Kidney (tissue), 14 donors: ENCODE data around the gene DDX10. TPM values are rescaled to one million over a fixed set of nuclear protein-coding genes. Genes with fewer than 3 reads are reported as not detected.

Experiments used
- DNase-seq, 5 donors: peaks; one replicate each; pipeline ENCODE4 v3.0.0-alpha.2; 2013 to 2020
- FAIRE-seq: peaks from 2 replicates; lab custom pipeline; 2012; peaks lifted over from hg19 to GRCh38; lab: Jason Lieb, UNC
- H3K27ac ChIP-seq, 2 donors: one replicate each; pipeline ENCODE4 v1.7.0; 2013; ENCODE audit warnings: low read depth in 2 of 2, low read length in 2 of 2, inconsistent platforms in 1 of 2
- H3K27me3 ChIP-seq: one replicate; pipeline ENCODE4 v1.7.1; 2013; ENCODE audit warnings: low read length, inconsistent platforms; ENCODE audit not compliant: control insufficient read depth, insufficient read depth
- H3K36me3 ChIP-seq, 3 donors: one replicate each; pipeline versions ENCODE4 v1.7.0 to v1.7.1; 2013; ENCODE audit warnings: low read length in 3 of 3, control low read depth in 1 of 3, inconsistent platforms in 1 of 3; ENCODE audit not compliant: insufficient read depth in 3 of 3, control insufficient read depth in 2 of 3
- H3K4me1 ChIP-seq, 3 donors: one replicate each; pipeline versions ENCODE4 v1.7.0 to v1.7.1; 2013; ENCODE audit warnings: low read length in 3 of 3, inconsistent platforms in 1 of 3, low read depth in 1 of 3; ENCODE audit not compliant: control insufficient read depth in 2 of 3, insufficient read depth in 2 of 3
- H3K4me3 ChIP-seq, 3 donors: one replicate each; pipeline versions ENCODE4 v1.7.0 to v1.8.1; 2013; ENCODE audit warnings: low read length in 3 of 3, control low read depth in 1 of 3, inconsistent platforms in 1 of 3
- H3K9ac ChIP-seq, 3 donors: one replicate each; pipeline versions ENCODE4 v1.7.0 to v1.7.1; 2013; ENCODE audit warnings: low read length in 3 of 3, control low read depth in 1 of 3, inconsistent platforms in 1 of 3
- H3K9me3 ChIP-seq, 3 donors: one replicate each; pipeline versions ENCODE4 v1.7.0 to v1.7.1; 2013; ENCODE audit warnings: low read length in 3 of 3, control low read depth in 1 of 3, inconsistent platforms in 1 of 3; ENCODE audit not compliant: control insufficient read depth in 2 of 3, insufficient read depth in 1 of 3
- CTCF ChIP-seq: IDR thresholded peaks from 3 replicates; pipeline ENCODE4 v1.5.1; 2012; ENCODE audit warnings: mild to moderate bottlenecking, moderate library complexity, borderline replicate concordance; ENCODE audit not compliant: insufficient read depth; ENCODE audit errors: extremely low read depth
- intact Hi-C: fragments of 100-400 bp; cut with DNase I; formaldehyde crosslinking; loops from one replicate; pipeline ENCODE4 v1.11.1; 2022
- polyA plus RNA-seq: library from polyadenylated mRNA; stranded (reverse); fragments of 350-450 nt; fragmentation: Illumina TruSeq; extraction: RNeasy Lipid Tissue Mini Kit (QIAGEN cat#74804); gene quantifications from one replicate; pipeline ENCODE4 v1.2.3, GENCODE V29; 2014; ENCODE audit warnings: low read depth, low replicate concordance; ENCODE audit not compliant: insufficient read depth
- total RNA-seq: library from RNA; stranded (reverse); fragmentation: NEBNext Ultra II Directional; extraction: Animal tissue kit (Norgen Biotek cat#: 25700); gene quantifications from one replicate; pipeline ENCODE4 v1.2.1, GENCODE V29; 2021
- donor health status: control.
- donor health status: control.
- donor health status: control.
- donor health status: control.
- donor health status: control.
- donor health status: DM: yes; HTN: yes; CAD: no.
- donor health status: Normal renal cell carcinoma (clear cell type).

The DDX10 gene
- total and polyA plus RNA-seq, 2 donors from 2014 or later: 24.8 to 79.2 TPM

DNA sequence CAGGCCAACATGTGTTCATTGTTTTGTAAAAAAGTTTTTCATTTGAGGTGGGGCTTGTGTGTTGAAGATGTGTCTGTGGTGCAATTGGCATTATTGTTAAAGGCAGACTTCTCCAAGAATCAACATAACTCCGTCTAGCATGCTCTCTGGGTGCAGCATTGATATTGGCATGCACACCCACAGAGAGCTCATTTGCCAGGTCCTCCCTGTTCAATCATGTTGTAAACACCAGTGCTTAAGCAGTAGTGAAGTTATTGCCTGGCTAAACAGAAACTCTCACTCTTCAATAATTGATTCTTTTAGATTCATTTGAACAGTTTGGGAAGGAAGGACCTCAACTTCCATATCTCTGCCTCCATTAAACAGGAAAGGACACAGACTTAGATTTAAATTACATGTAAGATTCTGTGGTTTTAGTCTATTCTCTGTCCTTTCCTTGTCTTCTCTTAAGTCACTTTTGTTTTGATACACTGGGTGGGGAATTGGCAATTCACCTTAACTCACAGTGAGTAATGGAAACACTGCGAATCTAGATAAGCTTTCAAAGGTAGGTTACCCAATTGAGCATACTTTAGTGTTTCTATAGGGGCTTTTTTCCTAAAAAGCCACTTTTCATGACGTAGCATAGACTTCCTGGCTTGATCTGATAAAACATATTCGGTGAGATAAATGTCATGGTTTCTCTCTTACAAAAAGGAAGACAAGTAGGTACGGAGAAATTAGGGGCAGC is 40.5 kb upstream of the DDX10 start:
- Histone ChIP-seq H3K36me3 (no peaks in the 10 kb centered on the region), H3K9me3 (peaks cover 0 to 6% (median 0%) of the 10 kb centered on the region in 3 donors), H3K4me3 (no peak overlapping the region), H3K27me3 (no peaks in the 10 kb centered on the region), H3K9ac (no peak overlapping the region), H3K27ac (no peak overlapping the region), H3K4me1 (no peaks in the 10 kb centered on the region)
- DNase-seq (no peak), FAIRE-seq (no peak)
- intact Hi-C loops: no loop called here
- no peak for TF ChIP-seq CTCF

DNA sequence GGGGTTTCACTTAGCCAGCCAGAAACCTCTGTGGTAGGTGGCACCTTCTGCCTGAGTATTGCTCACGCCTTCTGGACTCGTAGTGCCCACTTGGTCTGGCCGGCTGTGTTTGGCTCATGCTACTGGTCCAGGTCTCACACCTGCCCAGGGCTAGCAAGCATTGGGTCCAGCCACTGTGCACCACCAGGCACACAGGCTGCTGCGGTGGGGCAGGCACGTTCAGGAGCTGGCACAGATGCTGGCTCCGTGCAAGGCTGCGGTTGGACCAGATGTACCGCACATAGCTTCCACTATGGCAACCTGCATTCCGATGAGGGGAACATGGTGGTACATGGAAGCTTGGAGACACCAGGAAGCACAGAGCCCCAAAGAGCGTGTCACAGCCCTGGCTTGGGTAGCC is 36.5 kb upstream of the DDX10 start:
- Histone ChIP-seq H3K36me3 (no peaks in the 10 kb centered on the region), H3K4me3 (no peak overlapping the region), H3K9me3 (peaks cover 0 to 6% (median 0%) of the 10 kb centered on the region in 3 donors), H3K9ac (no peak overlapping the region), H3K27ac (no peak overlapping the region), H3K4me1 (no peaks in the 10 kb centered on the region), H3K27me3 (no peaks in the 10 kb centered on the region)
- no peak for DNase-seq
- intact Hi-C loops: no loop called here
- FAIRE-seq: no peak
- TF ChIP-seq CTCF: no peak

DNA sequence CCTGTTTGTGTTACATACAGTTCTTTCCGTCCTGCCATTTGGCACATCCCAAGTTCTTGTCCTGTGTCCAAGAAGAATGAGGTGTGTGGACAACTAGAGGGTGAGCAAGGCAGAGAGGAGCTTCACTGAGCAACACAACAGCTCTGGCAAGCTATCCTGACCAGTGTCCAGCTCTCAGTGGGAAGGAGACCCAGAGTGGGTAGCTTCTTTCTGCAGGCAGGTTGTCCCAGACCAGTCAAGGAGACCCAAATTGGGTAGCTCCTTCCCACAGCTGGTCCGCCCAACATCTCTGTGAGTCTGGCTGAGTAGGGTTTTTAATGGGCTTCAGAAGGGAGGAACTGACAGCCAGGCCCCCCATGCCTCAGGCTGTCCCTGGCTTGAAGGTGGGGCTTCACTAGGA is 36.1 kb upstream of the DDX10 start:
- H3K9ac ChIP-seq: no peak overlapping the region
- TF ChIP-seq CTCF: no peak
- no peaks in the 10 kb centered on the region for H3K36me3 ChIP-seq
- intact Hi-C loops: no loop called here
- H3K9me3 ChIP-seq: peaks cover 0 to 6% (median 0%) of the 10 kb centered on the region in 3 donors
- no peak overlapping the region for H3K4me3 ChIP-seq
- H3K27ac ChIP-seq: no peak overlapping the region
- H3K4me1 ChIP-seq: no peaks in the 10 kb centered on the region
- no peak for FAIRE-seq
- DNase-seq: no peak
- H3K27me3 ChIP-seq: no peaks in the 10 kb centered on the region
